Heart right ventricle (tissue), 16 donors: Measurements from ENCODE around the gene FOXL2NB. TPM values are rescaled to one million over a fixed set of nuclear protein-coding genes. Genes with fewer than 3 reads are reported as not detected.

Experiments used
- ATAC-seq, 8 donors: fragments of 200-7000 bp; cut with Tn5 transposase; one replicate each; pipeline ENCODE4 v1.9.1; 2020; ENCODE audit warnings: mild to moderate bottlenecking in 8 of 8, moderate library complexity in 8 of 8, moderate number of reproducible peaks in 1 of 8
- DNase-seq, 2 donors: peaks; one replicate each; pipeline ENCODE4 v3.0.0-alpha.2; 2020
- H3K27ac ChIP-seq, 10 donors: fragments of 200-600 bp; sonication (generic) in 2 of 10; one replicate each; pipeline versions ENCODE4 v1.5.0 to v1.8.0; 2020 to 2022; ENCODE audit warnings: mild to moderate bottlenecking in 3 of 10
- H3K27me3 ChIP-seq, 7 donors: fragments of 200-600 bp; one replicate each; pipeline ENCODE4 v1.8.0; 2021 to 2022; ENCODE audit warnings: mild to moderate bottlenecking in 2 of 7
- H3K36me3 ChIP-seq, 9 donors: fragments of 200-600 bp; sonication (generic) in 1 of 9; one replicate each; pipeline versions ENCODE4 v1.5.0 to v1.8.0; 2020 to 2022; ENCODE audit warnings: mild to moderate bottlenecking in 2 of 9
- H3K4me1 ChIP-seq, 9 donors: fragments of 200-600 bp; sonication (generic) in 1 of 9; one replicate each; pipeline versions ENCODE4 v1.5.0 to v1.8.0; 2020 to 2022; ENCODE audit warnings: mild to moderate bottlenecking in 4 of 9
- H3K4me3 ChIP-seq, 10 donors: fragments of 200-600 bp; sonication (generic) in 2 of 10; one replicate each; pipeline versions ENCODE4 v1.5.0 to v1.8.0; 2020 to 2022; ENCODE audit warnings: mild to moderate bottlenecking in 7 of 10, moderate library complexity in 2 of 10
- H3K9me3 ChIP-seq, 11 donors: fragments of 200-600 bp in 10 of 11; sonication (generic) in 2 of 11; one replicate each; pipeline versions ENCODE4 v1.5.0 to v1.8.0; 2013 to 2022; ENCODE audit warnings: mild to moderate bottlenecking in 2 of 11, control low read depth in 1 of 11, moderate library complexity in 1 of 11
- CTCF ChIP-seq, 9 donors: fragments of 200-600 bp; sonication (generic) in 2 of 9; IDR thresholded peaks; one replicate each; pipeline versions ENCODE4 v1.5.0 to v1.8.0; 2021 to 2022; ENCODE audit warnings: antibody characterized with exemption in 9 of 9, mild to moderate bottlenecking in 5 of 9, moderate library complexity in 1 of 9
- WGBS, 2 donors: extraction: QIAGEN DNeasy Blood & Tissue Kit; methylation state at CpG; one replicate each; pipeline ENCODE4 v1.1.7; 2013; ENCODE audit warnings: inconsistent platforms in 1 of 2; 5-methylcytosine and 5-hydroxymethylcytosine counted together
- intact Hi-C, 10 donors: fragments of 100-400 bp; cut with DNase I; formaldehyde crosslinking; loops; one replicate each; pipeline versions ENCODE4 v1.11.1 to v1.14.2; 2022
- polyA plus RNA-seq, 2 donors: library from polyadenylated mRNA; stranded (reverse); fragments of 200-250 nt; gene quantifications; one replicate each; pipeline ENCODE4 v1.2.3, GENCODE V29; 2013
- total RNA-seq, 10 donors: library from RNA; stranded (reverse); fragmentation: NEBNext Ultra II Directional in 3 of 10; extraction: Animal tissue kit (Norgen Biotek cat#: 25700) in 3 of 10; gene quantifications; one replicate each; pipeline versions ENCODE4 v1.2.1 to v1.2.4, GENCODE V29; 2021 to 2023
- donor health status: Arrhythmogenic right ventricular cardiomyopathy.
- donor health status: ischemic (EF 13 %, LVEDD 7.1; RV severe dilation, severe dysfunction).
- donor health status: healthy with polysubstance abuse.
- donor health status: DM: no; HTN: yes; CAD: no.
- donor health status: DM: no; HTN: no; CAD: no.
- donor health status: ischemic (EF 25% LVEDD 6.9; RV normal size, moderate dysfunction).
- donor health status: ischemic (EF 25% LVEDD 5.7; RV mildly dilated, moderate dysfunction).
- donor health status: healthy.
- donor health status: DM: yes; HTN: yes; CAD: no.
- donor health status: Ischemic cardiomyopathy.
- donor health status: ischemic (EF 35%, LVEDD 5.7; RV mildly dilated, moderate dysfunction).
- donor health status: nonischemic (EF 11% LVEDD 7.7; RV severe dilation, severe dysfunction).
- donor health status: DM: yes; HTN: yes; CAD: no.
- donor health status: PGD.
- donor health status: ischemic (EF 29% LVEDD 5.4; RV normal size, mild dysfunction).
- donor health status: nonischemic (EF 23%, LVEDD 6.1; RV moderate dilation, normal function).

The FOXL2NB gene
- total and polyA plus RNA-seq, 12 donors = 0.01 to 0.13 (median 0.06) TPM; not detected in 9

GRCh38 chr3:138936741-138937689 is 10.0 kb upstream of the FOXL2NB start:
- DNase-seq (no peak), ATAC-seq (peak in 5 of 8 donors; percentile 4 to 41 (median 20))
- H3K27me3 ChIP-seq = peaks cover 47 to 80% (median 70%) of the 10 kb centered on the region in 7 donors
- H3K4me1 ChIP-seq = peaks cover 17 to 47% (median 44%) of the 10 kb centered on the region in 9 donors
- TF ChIP-seq CTCF (IDR thresholded peaks at IDR 0.05) = no peak
- no peak overlapping the region for H3K27ac ChIP-seq
- 4 to 10% methylated on average over 45 of the region's 45 CpGs for WGBS, 2 donors
- H3K36me3 ChIP-seq = no peaks in the 10 kb centered on the region
- H3K9me3 ChIP-seq = no peaks in the 10 kb centered on the region
- H3K4me3 ChIP-seq = peak overlapping the region in 9 of 10 donors; percentile 12 to 44 (median 41)
- intact Hi-C loops = loop anchor here in 9 of 10 donors (2.0 to 10.0 kb wide), 5 partner anchors 42 to 522 kb away; no protein-coding TSS in a partner anchor

- peaks cover 52 to 87% (median 76%) of the 10 kb centered on the region in 7 donors for H3K27me3 ChIP-seq
- intact Hi-C loops = loop anchor here in 9 of 10 donors (2.0 to 10.0 kb wide), 5 partner anchors 41 to 523 kb away; no protein-coding TSS in a partner anchor
- no peak for DNase-seq
- TF ChIP-seq CTCF (IDR thresholded peaks at IDR 0.05) = no peak
- peak in 1 of 8 donors; percentile 6 for ATAC-seq
- no peak overlapping the region for H3K4me3 ChIP-seq
- no peaks in the 10 kb centered on the region for H3K36me3 ChIP-seq
- H3K27ac ChIP-seq = no peak overlapping the region
- H3K4me1 ChIP-seq = peaks cover 17 to 47% (median 44%) of the 10 kb centered on the region in 9 donors
- 1 to 7% methylated on average over 29 of the region's 29 CpGs for WGBS, 2 donors
- no peaks in the 10 kb centered on the region for H3K9me3 ChIP-seq
These were observed 9.3 kb upstream of the FOXL2NB start for GRCh38 chr3:138937690-138938055.

GRCh38 chr3:138938056-138938876 is 8.8 kb upstream of the FOXL2NB start:
- peaks cover 58 to 91% (median 82%) of the 10 kb centered on the region in 7 donors for H3K27me3 ChIP-seq
- ATAC-seq (no peak), DNase-seq (no peak)
- no peaks in the 10 kb centered on the region for H3K36me3 ChIP-seq
- no peak overlapping the region for H3K4me3 ChIP-seq
- no peak for TF ChIP-seq CTCF (IDR thresholded peaks at IDR 0.05)
- WGBS, 2 donors = 3 to 5% methylated on average over 48 of the region's 48 CpGs
- no peaks in the 10 kb centered on the region for H3K9me3 ChIP-seq
- intact Hi-C loops = loop anchor here in 6 of 10 donors (5.0 to 10.0 kb wide), 3 partner anchors 167 to 523 kb away; no protein-coding TSS in a partner anchor
- no peak overlapping the region for H3K27ac ChIP-seq
- H3K4me1 ChIP-seq = peaks cover 17 to 47% (median 44%) of the 10 kb centered on the region in 9 donors
